Chondrocyte (in vitro differentiated cells): ENCODE measurements around the gene RNU2-63P. TPM values are rescaled to one million over a fixed set of nuclear protein-coding genes. Genes with fewer than 3 reads are reported as not detected.
A peak's percentile ranks its signal among the peaks of the same experiment; 100 is the strongest.

Source experiments
- DNase-seq: peaks from one replicate; pipeline ENCODE4 v3.0.0; 2021; ENCODE audit warnings: mixed read lengths, low spot score
- H3K27ac Mint-ChIP-seq: one replicate; pipeline ENCODE4 v1.8.0; 2021; ENCODE audit warnings: mild to moderate bottlenecking, moderate library complexity, mixed read lengths; ENCODE audit not compliant: unreplicated experiment
- H3K27me3 Mint-ChIP-seq: 2 replicates; pipeline ENCODE4 v1.8.0; 2021; ENCODE audit warnings: low read depth, mixed read lengths
- H3K36me3 Mint-ChIP-seq: 2 replicates; pipeline ENCODE4 v1.8.0; 2021; ENCODE audit warnings: low read depth, mixed read lengths
- H3K4me1 Mint-ChIP-seq: 2 replicates; pipeline ENCODE4 v1.8.0; 2021; ENCODE audit warnings: low read depth, mild to moderate bottlenecking, mixed read lengths
- H3K4me3 Mint-ChIP-seq: one replicate; pipeline ENCODE4 v1.8.0; 2021; ENCODE audit warnings: mild to moderate bottlenecking, moderate library complexity, mixed read lengths; ENCODE audit not compliant: unreplicated experiment
- H3K9me3 Mint-ChIP-seq: 2 replicates; pipeline ENCODE4 v1.8.0; 2021; ENCODE audit warnings: low read depth, mixed read lengths
- total RNA-seq: library from RNA; stranded (reverse); gene quantifications from 3 replicates; pipeline ENCODE4 v1.2.1, GENCODE V29; 2021
- TF ChIP-seq, protein P1 (sequence below): fragments of 200-600 bp; sonication (generic); IDR thresholded peaks from 2 replicates; pipeline ENCODE4 v1.5.0; 2021; ENCODE audit warnings: antibody characterized with exemption, mild to moderate bottlenecking, moderate library complexity

Gene RNU2-63P
- total RNA-seq, 1 donor from 2014 or later: 2.7 TPM

- no peak overlapping the region for H3K27ac Mint-ChIP-seq
- TF ChIP-seq, protein P1, sequence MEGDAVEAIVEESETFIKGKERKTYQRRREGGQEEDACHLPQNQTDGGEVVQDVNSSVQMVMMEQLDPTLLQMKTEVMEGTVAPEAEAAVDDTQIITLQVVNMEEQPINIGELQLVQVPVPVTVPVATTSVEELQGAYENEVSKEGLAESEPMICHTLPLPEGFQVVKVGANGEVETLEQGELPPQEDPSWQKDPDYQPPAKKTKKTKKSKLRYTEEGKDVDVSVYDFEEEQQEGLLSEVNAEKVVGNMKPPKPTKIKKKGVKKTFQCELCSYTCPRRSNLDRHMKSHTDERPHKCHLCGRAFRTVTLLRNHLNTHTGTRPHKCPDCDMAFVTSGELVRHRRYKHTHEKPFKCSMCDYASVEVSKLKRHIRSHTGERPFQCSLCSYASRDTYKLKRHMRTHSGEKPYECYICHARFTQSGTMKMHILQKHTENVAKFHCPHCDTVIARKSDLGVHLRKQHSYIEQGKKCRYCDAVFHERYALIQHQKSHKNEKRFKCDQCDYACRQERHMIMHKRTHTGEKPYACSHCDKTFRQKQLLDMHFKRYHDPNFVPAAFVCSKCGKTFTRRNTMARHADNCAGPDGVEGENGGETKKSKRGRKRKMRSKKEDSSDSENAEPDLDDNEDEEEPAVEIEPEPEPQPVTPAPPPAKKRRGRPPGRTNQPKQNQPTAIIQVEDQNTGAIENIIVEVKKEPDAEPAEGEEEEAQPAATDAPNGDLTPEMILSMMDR: no peak
- DNase-seq: no peak
- no peaks in the 10 kb centered on the region for H3K27me3 Mint-ChIP-seq
- H3K9me3 Mint-ChIP-seq: no peaks in the 10 kb centered on the region
- peaks cover 4% of the 10 kb centered on the region for H3K36me3 Mint-ChIP-seq
- H3K4me1 Mint-ChIP-seq: peaks cover 32% of the 10 kb centered on the region
- H3K4me3 Mint-ChIP-seq: no peak overlapping the region
These were observed 41.1 kb upstream of the RNU2-63P start for GRCh38 chr2:88057437-88057844.

GRCh38 chr2:88055371-88056128 is 39.2 kb upstream of the RNU2-63P start, which contains the start of gene KRCC1:
KRCC1 (minus strand) TSS chr2:88055783; CDS start chr2:88028563, 27,220 bp downstream.
- H3K4me1 Mint-ChIP-seq: peaks cover 32% of the 10 kb centered on the region
- peak; percentile 97 for DNase-seq
- H3K36me3 Mint-ChIP-seq: peaks cover 4% of the 10 kb centered on the region
- H3K27me3 Mint-ChIP-seq: no peaks in the 10 kb centered on the region
- H3K9me3 Mint-ChIP-seq: no peaks in the 10 kb centered on the region
- H3K4me3 Mint-ChIP-seq: peak within 1 kb of the TSS; percentile 96
- TF ChIP-seq, protein P1: no peak
- H3K27ac Mint-ChIP-seq: peak within 1 kb of the TSS; percentile 96

DNA sequence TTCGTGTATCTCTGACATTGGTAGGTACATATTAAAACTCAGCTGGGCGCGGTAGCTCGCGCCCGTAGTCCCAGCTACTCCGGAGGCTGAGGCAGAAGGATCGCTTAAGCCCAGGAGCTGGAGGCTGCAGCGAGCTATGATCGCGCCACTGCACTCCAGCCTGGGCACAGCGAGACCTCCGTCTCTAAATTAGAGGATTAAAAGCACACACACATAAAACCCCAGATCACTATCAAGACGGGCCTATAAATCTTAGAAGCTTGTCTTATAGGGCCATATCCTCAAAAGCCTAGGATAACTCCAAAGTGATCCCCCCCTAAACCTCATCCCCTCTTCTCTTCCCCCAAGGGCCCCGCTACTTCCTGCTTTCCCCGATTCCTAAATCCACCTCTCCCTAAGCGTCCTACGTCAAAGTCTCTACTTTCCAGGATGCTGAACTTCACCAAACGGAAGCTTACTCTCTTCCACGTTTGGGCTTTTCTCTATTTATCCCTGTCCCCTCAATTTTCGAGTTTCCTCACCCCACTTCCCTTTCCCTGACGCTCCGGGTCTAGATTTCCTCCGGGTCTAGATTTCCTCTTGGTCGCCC is 38.5 kb upstream of the RNU2-63P start:
- no peaks in the 10 kb centered on the region for H3K9me3 Mint-ChIP-seq
- H3K27me3 Mint-ChIP-seq: no peaks in the 10 kb centered on the region
- peak overlapping the region; percentile 96 for H3K4me3 Mint-ChIP-seq
- TF ChIP-seq, protein P1: no peak
- H3K36me3 Mint-ChIP-seq: peaks cover 4% of the 10 kb centered on the region
- DNase-seq: no peak
- H3K27ac Mint-ChIP-seq: peak overlapping the region; percentile 96
- peaks cover 32% of the 10 kb centered on the region for H3K4me1 Mint-ChIP-seq

DNA sequence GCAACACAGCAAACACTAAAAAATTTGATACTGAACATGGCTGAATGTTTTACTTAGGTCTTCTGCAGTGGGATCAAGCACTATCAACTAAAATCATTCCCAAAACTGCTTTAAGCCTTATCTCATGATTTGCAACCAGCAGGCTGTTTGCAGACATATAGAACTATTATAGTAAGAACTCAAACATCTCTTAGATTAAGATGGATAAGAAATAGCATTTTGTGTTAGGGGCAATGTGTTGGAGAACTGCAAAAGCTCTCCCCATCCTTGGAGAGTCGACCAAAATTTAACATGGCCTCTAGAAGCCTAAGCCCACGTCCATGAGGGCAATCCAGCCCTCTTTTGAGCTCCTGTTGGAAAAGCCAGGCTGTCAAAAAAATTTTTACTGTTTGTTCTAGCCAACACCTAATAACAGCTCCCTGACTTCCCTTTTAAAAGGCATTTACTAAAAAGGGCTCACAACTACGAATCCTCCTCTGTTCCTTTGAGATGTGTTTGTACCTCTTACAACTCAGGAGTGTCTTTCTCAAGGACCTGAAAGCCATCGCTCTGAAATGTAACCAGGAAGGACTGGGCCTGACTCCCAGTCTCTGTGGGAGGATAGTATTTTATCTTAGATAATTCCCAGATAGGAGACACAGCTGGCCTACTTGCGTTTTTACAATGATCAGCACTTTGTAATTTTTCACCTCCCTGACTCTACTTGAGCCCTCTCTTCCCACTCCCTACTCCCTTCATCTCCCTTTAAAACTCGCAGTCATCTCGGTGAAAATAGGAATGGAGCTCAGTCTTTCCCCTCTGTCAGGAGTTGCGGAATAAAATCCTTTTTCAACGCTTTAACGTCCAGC is 37.8 kb upstream of the RNU2-63P start:
- Mint-ChIP-seq H3K27me3 (no peaks in the 10 kb centered on the region), H3K4me1 (peaks cover 32% of the 10 kb centered on the region), H3K36me3 (peaks cover 4% of the 10 kb centered on the region), H3K27ac (peak overlapping the region; percentile 96), H3K9me3 (no peaks in the 10 kb centered on the region), H3K4me3 (peak overlapping the region; percentile 96)
- TF ChIP-seq, protein P1: no peak
- no peak for DNase-seq

DNA sequence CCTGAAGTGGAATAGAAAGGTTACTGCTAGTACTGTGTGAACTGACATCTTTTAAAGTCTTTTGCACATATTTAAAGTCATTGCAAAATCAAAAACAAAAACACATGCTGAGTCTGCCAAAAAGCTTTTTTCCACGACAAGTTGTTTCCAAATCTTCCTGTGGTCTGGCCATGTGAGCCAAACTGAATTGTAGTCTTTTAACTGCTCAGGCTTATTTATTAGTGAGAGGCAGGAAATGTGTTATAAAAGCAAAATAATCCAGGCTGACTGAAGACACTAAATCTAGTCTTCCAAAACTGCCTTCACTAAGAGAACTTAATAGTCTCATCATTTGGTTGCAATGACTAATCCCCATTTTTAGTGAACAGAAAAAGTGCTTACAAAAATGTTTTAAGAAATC is 36.9 kb upstream of the RNU2-63P start:
- Mint-ChIP-seq H3K36me3 (peaks cover 4% of the 10 kb centered on the region), H3K4me1 (peaks cover 34% of the 10 kb centered on the region), H3K27me3 (no peaks in the 10 kb centered on the region), H3K27ac (peak overlapping the region; percentile 6), H3K4me3 (peak overlapping the region; percentile 96), H3K9me3 (no peaks in the 10 kb centered on the region)
- DNase-seq: no peak
- TF ChIP-seq, protein P1: no peak
